Mesenchymal stem cell (in vitro differentiated cells and primary cell): ENCODE measurements around the gene METTL16.

Source experiments
- DNase-seq: peaks from one replicate; pipeline ENCODE4 v3.0.0-alpha.2; 2013
- H2AFZ ChIP-seq: one replicate; pipeline ENCODE4 v1.6.1; 2013; ENCODE audit warnings: low read depth, mild to moderate bottlenecking, control low read depth, inconsistent platforms, low read length, moderate library complexity
- H2AK5ac ChIP-seq: 2 replicates; pipeline ENCODE4 v1.6.1; 2013; ENCODE audit warnings: low read length, moderate library complexity, mild to moderate bottlenecking, inconsistent platforms; ENCODE audit not compliant: severe bottlenecking
- H2BK120ac ChIP-seq: one replicate; pipeline ENCODE4 v1.6.1; 2013; ENCODE audit warnings: low read depth, mild to moderate bottlenecking, inconsistent platforms, low read length, moderate library complexity
- H2BK12ac ChIP-seq, 2 experiments: one replicate each; pipeline ENCODE4 v1.6.1; 2013; ENCODE audit warnings: inconsistent platforms in 2 of 2, low read length in 2 of 2, mild to moderate bottlenecking in 2 of 2, moderate library complexity in 2 of 2, control low read depth in 1 of 2
- H2BK15ac ChIP-seq: one replicate; pipeline ENCODE4 v1.6.1; 2013; ENCODE audit warnings: mild to moderate bottlenecking, low read depth, inconsistent platforms; ENCODE audit not compliant: poor library complexity, severe bottlenecking
- H2BK5ac ChIP-seq: 2 replicates; pipeline ENCODE4 v1.6.1; 2013; ENCODE audit warnings: low read depth, mild to moderate bottlenecking, low read length, control low read depth, inconsistent platforms; ENCODE audit not compliant: poor library complexity, severe bottlenecking
- H3K14ac ChIP-seq, 2 experiments: one replicate each; pipeline ENCODE4 v1.6.1; 2013; ENCODE audit warnings: inconsistent platforms in 2 of 2, low read length in 2 of 2, control low read depth in 1 of 2, mild to moderate bottlenecking in 1 of 2, moderate library complexity in 1 of 2
- H3K18ac ChIP-seq, 2 experiments: one replicate each; pipeline ENCODE4 v1.6.1; 2013; ENCODE audit warnings: inconsistent platforms in 2 of 2, low read length in 2 of 2, control low read depth in 1 of 2, low read depth in 1 of 2, mild to moderate bottlenecking in 1 of 2
- H3K23ac ChIP-seq, 2 experiments: one replicate each; pipeline ENCODE4 v1.6.1; 2013; ENCODE audit warnings: inconsistent platforms in 2 of 2, low read length in 2 of 2, mild to moderate bottlenecking in 2 of 2, moderate library complexity in 2 of 2, control low read depth in 1 of 2
- H3K27ac ChIP-seq: 2 replicates; pipeline ENCODE4 v1.5.1; 2013; ENCODE audit warnings: mild to moderate bottlenecking, moderate library complexity, low read length, control low read depth, inconsistent platforms; ENCODE audit not compliant: poor library complexity, severe bottlenecking
- H3K27me3 ChIP-seq, 2 experiments: 2 replicates each; pipeline versions ENCODE4 v1.6.1 to v1.7.0; 2013; ENCODE audit warnings: low read length in 2 of 2, mild to moderate bottlenecking in 2 of 2, moderate library complexity in 2 of 2, control low read depth in 1 of 2, inconsistent platforms in 1 of 2; ENCODE audit not compliant: control insufficient read depth in 1 of 2, insufficient read depth in 1 of 2
- H3K36me3 ChIP-seq, 2 experiments: 2 replicates each; pipeline versions ENCODE4 v1.6.1 to v1.7.0; 2013; ENCODE audit warnings: low read length in 2 of 2, control low read depth in 1 of 2, inconsistent platforms in 1 of 2, low read depth in 1 of 2, mild to moderate bottlenecking in 1 of 2; ENCODE audit not compliant: insufficient read depth in 2 of 2, control insufficient read depth in 1 of 2
- H3K4ac ChIP-seq, 2 experiments: one replicate each; pipeline ENCODE4 v1.6.1; 2013; ENCODE audit warnings: inconsistent platforms in 2 of 2, low read length in 2 of 2, mild to moderate bottlenecking in 2 of 2, moderate library complexity in 2 of 2, control low read depth in 1 of 2, low read depth in 1 of 2
- H3K4me1 ChIP-seq: 2 replicates; pipeline ENCODE4 v1.6.1; 2013; ENCODE audit warnings: low read depth, low read length, control low read depth; ENCODE audit not compliant: control insufficient read depth, insufficient read depth
- H3K4me2 ChIP-seq: 2 replicates; pipeline ENCODE4 v1.6.1; 2013; ENCODE audit warnings: low read length, mild to moderate bottlenecking, inconsistent platforms; ENCODE audit not compliant: poor library complexity, severe bottlenecking
- H3K4me3 ChIP-seq, 2 experiments: 2 replicates each; pipeline versions ENCODE4 v1.5.1 to v1.7.0; 2013; ENCODE audit warnings: low read length in 2 of 2, mild to moderate bottlenecking in 2 of 2, control low read depth in 1 of 2, low read depth in 1 of 2; ENCODE audit not compliant: insufficient read depth in 1 of 2
- H3K79me1 ChIP-seq: replicated peaks from 2 replicates; pipeline ENCODE4 v1.6.1; 2013; ENCODE audit warnings: mild to moderate bottlenecking, control low read depth, low read length, inconsistent platforms; ENCODE audit not compliant: poor library complexity, severe bottlenecking
- H3K9ac ChIP-seq: 2 replicates; pipeline ENCODE4 v1.7.0; 2013; ENCODE audit warnings: mild to moderate bottlenecking, low read length, moderate library complexity
- H3K9me3 ChIP-seq: 2 replicates; pipeline ENCODE4 v1.7.0; 2013; ENCODE audit warnings: mild to moderate bottlenecking, low read length; ENCODE audit not compliant: control insufficient read depth
- H4K8ac ChIP-seq: one replicate; pipeline ENCODE4 v1.6.1; 2013; ENCODE audit warnings: inconsistent platforms, mild to moderate bottlenecking, low read length, moderate library complexity
- H4K91ac ChIP-seq: one replicate; pipeline ENCODE4 v1.6.1; 2013; ENCODE audit warnings: mild to moderate bottlenecking, low read length, inconsistent platforms
- WGBS: methylation state at CpG from one replicate; pipeline ENCODE4 v1.1.7; 2013; ENCODE audit warnings: mixed read lengths; 5-methylcytosine and 5-hydroxymethylcytosine counted together

The METTL16 gene

GRCh38 chr17:2435862-2436261 lies 75.8 kb downstream of the METTL16 start:
- Histone ChIP-seq H3K4me2 (no peak overlapping the region), H4K91ac (no peak overlapping the region), H2BK12ac (no peak overlapping the region), H3K36me3 (peaks cover 46 to 51% of the 10 kb centered on the region in 2 experiments), H2AK5ac (no peak overlapping the region), H3K4ac (no peak overlapping the region), H2BK120ac (no peak overlapping the region), H3K4me3 (no peak overlapping the region), H2AFZ (no peak overlapping the region), H3K23ac (no peak overlapping the region), H3K18ac (no peak overlapping the region), H3K27me3 (no peaks in the 10 kb centered on the region), H3K14ac (no peak overlapping the region), H3K9me3 (no peaks in the 10 kb centered on the region), H3K4me1 (peaks cover 4% of the 10 kb centered on the region), H2BK15ac (no peak overlapping the region), H3K9ac (no peak overlapping the region), H2BK5ac (no peak overlapping the region), H3K27ac (no peak overlapping the region), H4K8ac (peak overlapping the region; percentile 28), H3K79me1 (peaks cover 33% of the 10 kb centered on the region)
- 91% methylated on average over 8 of the region's 9 CpGs for WGBS
- no peak for DNase-seq

- H2BK12ac ChIP-seq = no peak overlapping the region
- H3K9me3 ChIP-seq = no peaks in the 10 kb centered on the region
- H3K18ac ChIP-seq = no peak overlapping the region
- no peak overlapping the region for H3K27ac ChIP-seq
- H3K9ac ChIP-seq = peak overlapping the region; percentile 71
- no peak overlapping the region for H2BK5ac ChIP-seq
- peaks cover 46 to 51% of the 10 kb centered on the region in 2 experiments for H3K36me3 ChIP-seq
- no peak overlapping the region for H3K4me3 ChIP-seq
- H2BK120ac ChIP-seq = no peak overlapping the region
- no peak overlapping the region for H4K8ac ChIP-seq
- H3K4me2 ChIP-seq = no peak overlapping the region
- H3K79me1 ChIP-seq = peaks cover 33% of the 10 kb centered on the region
- 45% methylated on average over 7 of the region's 9 CpGs for WGBS
- no peaks in the 10 kb centered on the region for H3K27me3 ChIP-seq
- no peak for DNase-seq
- no peak overlapping the region for H2BK15ac ChIP-seq
- no peak overlapping the region for H3K4ac ChIP-seq
- no peak overlapping the region for H3K23ac ChIP-seq
- peaks cover 4% of the 10 kb centered on the region for H3K4me1 ChIP-seq
- no peak overlapping the region for H3K14ac ChIP-seq
- no peak overlapping the region for H2AFZ ChIP-seq
- H4K91ac ChIP-seq = peak overlapping the region; percentile 27
- H2AK5ac ChIP-seq = no peak overlapping the region
Measured at GRCh38 chr17:2435181-2435741, 76.4 kb downstream of the METTL16 start.

GRCh38 chr17:2433696-2434095 lies 78.0 kb downstream of the METTL16 start:
- no peak overlapping the region for H4K91ac ChIP-seq
- peaks cover 28% of the 10 kb centered on the region for H3K79me1 ChIP-seq
- WGBS = 81% methylated on average over 11 of the region's 11 CpGs
- no peak overlapping the region for H2BK120ac ChIP-seq
- no peak for DNase-seq
- no peaks in the 10 kb centered on the region for H3K4me1 ChIP-seq
- H2AK5ac ChIP-seq = no peak overlapping the region
- H3K18ac ChIP-seq = peak overlapping the region in 1 of 2 experiments; percentile 7
- no peak overlapping the region for H2BK12ac ChIP-seq
- H3K9me3 ChIP-seq = no peaks in the 10 kb centered on the region
- H4K8ac ChIP-seq = no peak overlapping the region
- H3K4ac ChIP-seq = no peak overlapping the region
- no peak overlapping the region for H3K23ac ChIP-seq
- H3K27me3 ChIP-seq = no peaks in the 10 kb centered on the region
- peaks cover 40 to 45% of the 10 kb centered on the region in 2 experiments for H3K36me3 ChIP-seq
- no peak overlapping the region for H3K4me3 ChIP-seq
- no peak overlapping the region for H3K9ac ChIP-seq
- H2AFZ ChIP-seq = no peak overlapping the region
- H3K4me2 ChIP-seq = no peak overlapping the region
- no peak overlapping the region for H3K27ac ChIP-seq
- no peak overlapping the region for H2BK5ac ChIP-seq
- no peak overlapping the region for H2BK15ac ChIP-seq
- no peak overlapping the region for H3K14ac ChIP-seq

- Histone ChIP-seq H2BK12ac (no peak overlapping the region), H3K36me3 (peaks cover 8 to 10% of the 10 kb centered on the region in 2 experiments), H3K9ac (no peak overlapping the region), H2BK15ac (no peak overlapping the region), H2AK5ac (no peak overlapping the region), H3K79me1 (peaks cover 11% of the 10 kb centered on the region), H3K23ac (no peak overlapping the region), H3K4me2 (no peak overlapping the region), H3K4me1 (no peaks in the 10 kb centered on the region), H4K8ac (no peak overlapping the region), H3K14ac (no peak overlapping the region), H3K9me3 (no peaks in the 10 kb centered on the region), H2AFZ (no peak overlapping the region), H3K4ac (no peak overlapping the region), H3K4me3 (no peak overlapping the region), H3K18ac (no peak overlapping the region), H4K91ac (no peak overlapping the region), H2BK120ac (no peak overlapping the region), H3K27me3 (no peaks in the 10 kb centered on the region), H2BK5ac (no peak overlapping the region), H3K27ac (no peak overlapping the region)
- WGBS = 100% methylated on average over 1 of the region's 1 CpG
- no peak for DNase-seq
Measured at GRCh38 chr17:2427910-2428309, 83.8 kb downstream of the METTL16 start.
